ENCODE data around the gene SCN1A. TPM values are rescaled to one million over a fixed set of nuclear protein-coding genes. Genes with fewer than 3 reads are reported as not detected.

The SCN1A gene
- polyA plus RNA-seq (2013, experiment 1 of 4), result 0.41 TPM
- polyA plus RNA-seq (2013, experiment 2 of 4), result 0.39 TPM
- 0.59 TPM for polyA plus RNA-seq (2013, experiment 3 of 4)
- 1.5 TPM for polyA plus RNA-seq (2013, experiment 4 of 4)

DNA sequence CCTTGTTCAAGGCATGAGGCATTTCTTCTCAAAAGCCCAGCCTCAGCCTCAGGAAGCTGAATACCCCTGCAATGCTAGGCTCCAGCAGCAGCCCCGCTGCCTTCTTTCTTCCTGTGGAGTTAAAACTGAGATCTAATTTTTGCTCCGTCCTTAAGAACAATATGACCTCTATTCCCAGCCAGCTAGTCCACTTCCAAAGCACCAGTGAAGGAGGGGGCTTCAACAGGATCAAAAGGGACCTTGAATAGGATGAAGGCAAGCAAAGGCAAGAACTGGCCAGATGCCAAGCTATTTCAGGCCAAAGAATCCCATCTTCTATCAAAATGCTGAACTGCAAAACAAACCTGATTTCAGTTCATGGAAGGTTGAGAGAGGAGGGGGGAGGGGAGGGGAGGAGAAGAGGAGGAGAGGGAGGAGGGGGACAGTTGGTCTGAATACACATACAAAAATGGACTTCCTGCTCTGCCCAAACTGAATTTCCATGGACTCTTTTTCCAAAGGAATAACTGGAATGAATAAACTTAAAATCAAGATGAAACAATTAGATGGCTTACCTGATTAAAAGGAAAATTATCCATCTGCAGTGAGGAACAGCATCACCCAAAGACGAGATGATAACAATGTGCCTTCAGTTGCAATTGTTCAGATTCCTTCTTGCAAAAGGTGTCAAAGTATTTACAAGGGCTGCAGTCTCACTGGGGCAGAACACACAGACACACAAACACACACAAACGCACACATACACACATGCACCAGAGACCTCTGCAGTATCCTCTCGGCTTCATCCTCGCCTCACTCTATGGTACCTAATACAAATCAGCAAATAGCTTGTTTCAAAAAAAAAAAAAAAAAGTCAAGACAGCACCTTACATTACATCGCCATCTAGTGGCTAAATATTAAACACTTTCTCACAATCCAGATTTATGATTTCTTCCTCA is at the start of gene SCN1A:
TSS of gene SCN1A (minus strand) at position 804 of the 939 bp plus-strand sequence. CDS start 54,399 bp downstream, outside the sequence.
- Histone ChIP-seq H3K36me3 (ENCODE audit: control insufficient read depth, insufficient read depth, low read length) (no peaks in the 10 kb centered on the region), H3K4me3 (ENCODE audit: insufficient read depth, low read depth, low read length) (no peak within 1 kb of the TSS), H3K4me1 (ENCODE audit: control insufficient read depth, insufficient read depth, low read length) (peaks cover 5% of the 10 kb centered on the region), H3K27ac (ENCODE audit: insufficient read depth, low read depth, low read length, poor library complexity, severe bottlenecking) (no peak within 1 kb of the TSS), H3K27me3 (ENCODE audit: control insufficient read depth, insufficient read depth, low read length, poor library complexity, severe bottlenecking) (no peaks in the 10 kb centered on the region), H3K9me3 (ENCODE audit: control insufficient read depth, low read length) (no peaks in the 10 kb centered on the region)
- WGBS, 2 experiments, result 38 to 43% methylated on average over 7 of the region's 7 CpGs

- Histone ChIP-seq H3K4me3 (ENCODE audit: insufficient read depth, low read depth, low read length) (no peak overlapping the region), H3K36me3 (ENCODE audit: control insufficient read depth, insufficient read depth, low read length) (no peaks in the 10 kb centered on the region), H3K27ac (ENCODE audit: insufficient read depth, low read depth, low read length, poor library complexity, severe bottlenecking) (no peak overlapping the region), H3K4me1 (ENCODE audit: control insufficient read depth, insufficient read depth, low read length) (no peaks in the 10 kb centered on the region), H3K27me3 (ENCODE audit: control insufficient read depth, insufficient read depth, low read length, poor library complexity, severe bottlenecking) (no peaks in the 10 kb centered on the region), H3K9me3 (ENCODE audit: control insufficient read depth, low read length) (no peaks in the 10 kb centered on the region)
- whole genome bisulfite sequencing, 2 experiments, result 94 to 95% methylated on average over 2 of the region's 2 CpGs
Measured at GRCh38 chr2:166173263-166173662, 45.4 kb upstream of the SCN1A start.

GRCh38 chr2:166171216-166171615 is 43.4 kb upstream of the SCN1A start:
- Histone ChIP-seq H3K36me3 (ENCODE audit: control insufficient read depth, insufficient read depth, low read length) (no peaks in the 10 kb centered on the region), H3K9me3 (ENCODE audit: control insufficient read depth, low read length) (no peaks in the 10 kb centered on the region), H3K27me3 (ENCODE audit: control insufficient read depth, insufficient read depth, low read length, poor library complexity, severe bottlenecking) (no peaks in the 10 kb centered on the region), H3K4me3 (ENCODE audit: insufficient read depth, low read depth, low read length) (no peak overlapping the region), H3K4me1 (ENCODE audit: control insufficient read depth, insufficient read depth, low read length) (peaks cover 3% of the 10 kb centered on the region), H3K27ac (ENCODE audit: insufficient read depth, low read depth, low read length, poor library complexity, severe bottlenecking) (no peak overlapping the region)
- 91 to 93% methylated on average over 3 of the region's 3 CpGs for WGBS, 2 experiments

- peaks cover 3% of the 10 kb centered on the region for H3K4me1 ChIP-seq (ENCODE audit: control insufficient read depth, insufficient read depth, low read length)
- no peak overlapping the region for H3K27ac ChIP-seq (ENCODE audit: insufficient read depth, low read depth, low read length, poor library complexity, severe bottlenecking)
- H3K9me3 ChIP-seq (ENCODE audit: control insufficient read depth, low read length), result no peaks in the 10 kb centered on the region
- no peaks in the 10 kb centered on the region for H3K27me3 ChIP-seq (ENCODE audit: control insufficient read depth, insufficient read depth, low read length, poor library complexity, severe bottlenecking)
- H3K4me3 ChIP-seq (ENCODE audit: insufficient read depth, low read depth, low read length), result no peak overlapping the region
- H3K36me3 ChIP-seq (ENCODE audit: control insufficient read depth, insufficient read depth, low read length), result no peaks in the 10 kb centered on the region
- 92 to 94% methylated on average over 2 of the region's 2 CpGs for WGBS, 2 experiments
Measured at GRCh38 chr2:166170356-166170755, 42.5 kb upstream of the SCN1A start.

- no peak overlapping the region for H3K4me3 ChIP-seq (ENCODE audit: insufficient read depth, low read depth, low read length)
- H3K36me3 ChIP-seq (ENCODE audit: control insufficient read depth, insufficient read depth, low read length), result no peaks in the 10 kb centered on the region
- no peak overlapping the region for H3K27ac ChIP-seq (ENCODE audit: insufficient read depth, low read depth, low read length, poor library complexity, severe bottlenecking)
- no peaks in the 10 kb centered on the region for H3K9me3 ChIP-seq (ENCODE audit: control insufficient read depth, low read length)
- peaks cover 3% of the 10 kb centered on the region for H3K4me1 ChIP-seq (ENCODE audit: control insufficient read depth, insufficient read depth, low read length)
- WGBS, 2 experiments, result 44 to 59% methylated on average over 1 of the region's 2 CpGs
- no peaks in the 10 kb centered on the region for H3K27me3 ChIP-seq (ENCODE audit: control insufficient read depth, insufficient read depth, low read length, poor library complexity, severe bottlenecking)
Measured at GRCh38 chr2:166167449-166167848, 39.6 kb upstream of the SCN1A start.

GRCh38 chr2:166163775-166164174 is 36.0 kb upstream of the SCN1A start:
- WGBS, 2 experiments, result 74 to 94% methylated on average over 2 of the region's 2 CpGs
- H3K27me3 ChIP-seq (ENCODE audit: control insufficient read depth, insufficient read depth, low read length, poor library complexity, severe bottlenecking), result no peaks in the 10 kb centered on the region
- H3K4me3 ChIP-seq (ENCODE audit: insufficient read depth, low read depth, low read length), result no peak overlapping the region
- no peaks in the 10 kb centered on the region for H3K36me3 ChIP-seq (ENCODE audit: control insufficient read depth, insufficient read depth, low read length)
- H3K27ac ChIP-seq (ENCODE audit: insufficient read depth, low read depth, low read length, poor library complexity, severe bottlenecking), result no peak overlapping the region
- H3K9me3 ChIP-seq (ENCODE audit: control insufficient read depth, low read length), result no peaks in the 10 kb centered on the region
- H3K4me1 ChIP-seq (ENCODE audit: control insufficient read depth, insufficient read depth, low read length), result peaks cover 3% of the 10 kb centered on the region

- 91 to 100% methylated on average over 2 of the region's 2 CpGs for WGBS, 2 experiments
Measured at GRCh38 chr2:166158546-166158945, 30.7 kb upstream of the SCN1A start.

DNA sequence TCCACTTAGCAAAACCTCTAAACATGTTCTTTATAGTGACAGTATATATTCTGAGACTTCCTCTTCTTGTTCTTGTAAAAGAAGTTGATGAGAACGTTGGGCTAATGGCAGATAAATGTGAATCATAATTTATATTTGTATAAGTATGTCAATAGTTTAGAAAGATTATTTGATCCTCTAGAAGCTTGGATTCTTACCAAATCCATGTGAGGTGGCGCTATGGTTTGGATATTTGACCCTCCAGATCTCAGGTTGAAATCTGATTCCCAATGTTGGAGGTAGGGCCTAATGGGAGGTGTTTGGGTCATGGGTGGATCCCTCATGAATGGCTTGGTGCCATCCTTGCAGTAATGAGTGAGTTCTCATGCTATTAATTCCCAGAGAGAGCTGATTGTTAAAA is 29.8 kb upstream of the SCN1A start:
- H3K27ac ChIP-seq (ENCODE audit: insufficient read depth, low read depth, low read length, poor library complexity, severe bottlenecking), result no peak overlapping the region
- H3K27me3 ChIP-seq (ENCODE audit: control insufficient read depth, insufficient read depth, low read length, poor library complexity, severe bottlenecking), result no peaks in the 10 kb centered on the region
- no peaks in the 10 kb centered on the region for H3K4me1 ChIP-seq (ENCODE audit: control insufficient read depth, insufficient read depth, low read length)
- 86 to 97% methylated on average over 1 to 2 of the region's 2 CpGs for WGBS, 2 experiments
- no peak overlapping the region for H3K4me3 ChIP-seq (ENCODE audit: insufficient read depth, low read depth, low read length)
- no peaks in the 10 kb centered on the region for H3K9me3 ChIP-seq (ENCODE audit: control insufficient read depth, low read length)
- H3K36me3 ChIP-seq (ENCODE audit: control insufficient read depth, insufficient read depth, low read length), result no peaks in the 10 kb centered on the region

More at GRCh38 chr2:166158546-166158945, 30.7 kb upstream of the SCN1A start:
- Histone ChIP-seq H3K27ac (ENCODE audit: insufficient read depth, low read depth, low read length, poor library complexity, severe bottlenecking) (no peak overlapping the region), H3K36me3 (ENCODE audit: control insufficient read depth, insufficient read depth, low read length) (no peaks in the 10 kb centered on the region), H3K9me3 (ENCODE audit: control insufficient read depth, low read length) (no peaks in the 10 kb centered on the region), H3K4me3 (ENCODE audit: insufficient read depth, low read depth, low read length) (no peak overlapping the region), H3K4me1 (ENCODE audit: control insufficient read depth, insufficient read depth, low read length) (no peaks in the 10 kb centered on the region), H3K27me3 (ENCODE audit: control insufficient read depth, insufficient read depth, low read length, poor library complexity, severe bottlenecking) (no peaks in the 10 kb centered on the region)

GRCh38 chr2:166156985-166157490 is 29.2 kb upstream of the SCN1A start:
- Histone ChIP-seq H3K27me3 (ENCODE audit: control insufficient read depth, insufficient read depth, low read length, poor library complexity, severe bottlenecking) (no peaks in the 10 kb centered on the region), H3K9me3 (ENCODE audit: control insufficient read depth, low read length) (no peaks in the 10 kb centered on the region), H3K4me1 (ENCODE audit: control insufficient read depth, insufficient read depth, low read length) (no peaks in the 10 kb centered on the region), H3K27ac (ENCODE audit: insufficient read depth, low read depth, low read length, poor library complexity, severe bottlenecking) (no peak overlapping the region), H3K36me3 (ENCODE audit: control insufficient read depth, insufficient read depth, low read length) (no peaks in the 10 kb centered on the region), H3K4me3 (ENCODE audit: insufficient read depth, low read depth, low read length) (no peak overlapping the region)
- WGBS, 2 experiments, result 95 to 96% methylated on average over 3 of the region's 3 CpGs

- no peaks in the 10 kb centered on the region for H3K4me1 ChIP-seq (ENCODE audit: control insufficient read depth, insufficient read depth, low read length)
- no peaks in the 10 kb centered on the region for H3K36me3 ChIP-seq (ENCODE audit: control insufficient read depth, insufficient read depth, low read length)
- no peak overlapping the region for H3K4me3 ChIP-seq (ENCODE audit: insufficient read depth, low read depth, low read length)
- 88 to 89% methylated on average over 2 of the region's 2 CpGs for WGBS, 2 experiments
- no peaks in the 10 kb centered on the region for H3K27me3 ChIP-seq (ENCODE audit: control insufficient read depth, insufficient read depth, low read length, poor library complexity, severe bottlenecking)
- no peak overlapping the region for H3K27ac ChIP-seq (ENCODE audit: insufficient read depth, low read depth, low read length, poor library complexity, severe bottlenecking)
- no peaks in the 10 kb centered on the region for H3K9me3 ChIP-seq (ENCODE audit: control insufficient read depth, low read length)
Measured at GRCh38 chr2:166155589-166155988, 27.8 kb upstream of the SCN1A start.

Data from ectodermal cell (in vitro differentiated cells).